Transverse colon (tissue), 4 donors: ENCODE measurements around the gene NDUFV2. TPM values are rescaled to one million over a fixed set of nuclear protein-coding genes. Genes with fewer than 3 reads are reported as not detected.

Source experiments
- DNase-seq: peaks from one replicate; pipeline ENCODE4 v3.0.0-alpha.2; 2019
- H3K27ac ChIP-seq, 4 donors: fragments of 200-600 bp; sonication (generic); 2 replicates each; pipeline ENCODE4 v1.5.1; 2016 to 2018; ENCODE audit warnings: inconsistent platforms in 4 of 4
- H3K27me3 ChIP-seq: fragments of 200-600 bp; sonication (generic); 2 replicates; pipeline ENCODE4 v1.5.1; 2017; ENCODE audit warnings: inconsistent platforms
- H3K36me3 ChIP-seq, 4 donors: fragments of 200-600 bp; sonication (generic); 2 replicates each; pipeline ENCODE4 v1.5.1; 2017 to 2019; ENCODE audit warnings: inconsistent platforms in 4 of 4
- H3K4me1 ChIP-seq, 4 donors: fragments of 200-600 bp; sonication (generic); 2 replicates each; pipeline ENCODE4 v1.5.1; 2017 to 2020; ENCODE audit warnings: inconsistent platforms in 4 of 4
- H3K4me3 ChIP-seq, 4 donors: fragments of 200-600 bp; sonication (generic); 1 replicate in 1 of 4; 2 replicates in 3 of 4; pipeline versions ENCODE4 v1.5.1 to v1.6.1; 2017 to 2019; ENCODE audit warnings: inconsistent platforms in 4 of 4
- H3K9me3 ChIP-seq, 2 donors: fragments of 200-600 bp; sonication (generic); 2 replicates each; pipeline ENCODE4 v1.5.1; 2017 to 2019; ENCODE audit warnings: inconsistent platforms in 2 of 2
- EP300 ChIP-seq: sonication (generic); formaldehyde crosslinking; IDR thresholded peaks from one replicate; pipeline ENCODE4 v1.6.1; 2017; ENCODE audit warnings: antibody characterized with exemption, low read depth
- POLR2A ChIP-seq: fragments of 450-650 bp; IDR thresholded peaks from one replicate; pipeline ENCODE4 v1.6.1; 2016; ENCODE audit warnings: antibody characterized with exemption, mild to moderate bottlenecking, moderate library complexity
- POLR2AphosphoS5 ChIP-seq, 3 donors: sonication (generic); formaldehyde crosslinking; IDR thresholded peaks; one replicate each; pipeline ENCODE4 v1.6.1; 2016; ENCODE audit warnings: antibody characterized with exemption in 3 of 3
- WGBS, 2 donors: methylation state at CpG; one replicate each; pipeline ENCODE4 v1.1.5; 2018; ENCODE audit warnings: low coverage in 1 of 2; 5-methylcytosine and 5-hydroxymethylcytosine counted together
- in situ Hi-C, 4 donors: fragments of 200-750 bp; cut with MboI; loops; one replicate each; pipeline versions ENCODE4 v1.15.0 to v1.15.1; 2017; ENCODE audit warnings: low sequenced_read_pairs in 3 of 4, low pct_ligation_motif_present in 1 of 4, low pct_unique_long_range_greater_than_20kb in 1 of 4
- intact Hi-C: fragments of 100-400 bp; cut with DNase I; formaldehyde crosslinking; loops from one replicate; pipeline ENCODE4 v1.15.1; 2023; ENCODE audit warnings: low total_unique reads
- total RNA-seq, 4 donors: library from RNA; depleted of rRNA; stranded (reverse); fragments of >200 nt; gene quantifications; one replicate each; pipeline ENCODE4 v1.1.0, GENCODE V29; 2016
- TF ChIP-seq, protein P1 (sequence below), 5 experiments: fragments of 200-600 bp in 3 of 5; fragments of 450-650 bp in 2 of 5; sonication (generic) in 3 of 5; IDR thresholded peaks; 1 replicate in 2 of 5; 2 replicates in 3 of 5; pipeline ENCODE4 v1.5.1; 2016 to 2017; ENCODE audit warnings: antibody characterized with exemption in 5 of 5, inconsistent platforms in 3 of 5, mild to moderate bottlenecking in 2 of 5, moderate library complexity in 1 of 5

NDUFV2 gene
- total RNA-seq, 4 donors from 2014 or later = 24.7 to 140 (median 113) TPM

DNA sequence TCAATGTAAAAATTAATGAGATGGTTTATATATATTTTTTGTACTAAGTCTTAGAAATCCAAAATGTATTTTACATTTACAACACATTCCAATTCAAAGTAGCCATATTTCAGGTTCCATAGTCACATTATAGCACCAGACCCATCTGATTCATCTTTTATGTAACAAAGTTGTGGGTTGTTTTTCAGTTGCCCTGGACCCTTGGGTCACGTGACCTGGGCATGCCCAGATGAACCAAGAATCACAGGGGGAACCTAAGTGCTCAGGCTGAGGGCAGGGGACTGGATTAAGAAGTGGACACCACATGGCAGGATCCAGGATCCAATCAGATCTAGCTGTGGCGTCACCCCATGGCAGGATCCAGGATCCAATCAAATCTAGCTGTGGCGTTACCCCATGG is 44.9 kb upstream of the NDUFV2 start:
- no peak overlapping the region for H3K27ac ChIP-seq

GRCh38 chr18:9058406-9058805 is 44.1 kb upstream of the NDUFV2 start:
- intact Hi-C loops (no loop called here), in situ Hi-C loops (loop anchor here in 2 of 4 donors (25.0 kb wide), 2 partner anchors 279 to 454 kb away; partner anchors contain the start of gene TWSG1 (in 1 of the 2))
- peaks cover 0 to under 1% of the 10 kb centered on the region in 2 donors for H3K9me3 ChIP-seq
- WGBS, 2 donors = 64 to 74% methylated on average over 4 of the region's 4 CpGs
- H3K4me3 ChIP-seq = no peak overlapping the region
- DNase-seq = no peak
- H3K27me3 ChIP-seq = no peaks in the 10 kb centered on the region
- no peak overlapping the region for H3K27ac ChIP-seq
- peaks cover 0 to 7% (median 0%) of the 10 kb centered on the region in 4 donors for H3K4me1 ChIP-seq
- TF ChIP-seq POLR2AphosphoS5 (IDR thresholded peaks at IDR 0.05) (no peak), EP300 (no peak), POLR2A (no peak)
- TF ChIP-seq, protein P1, sequence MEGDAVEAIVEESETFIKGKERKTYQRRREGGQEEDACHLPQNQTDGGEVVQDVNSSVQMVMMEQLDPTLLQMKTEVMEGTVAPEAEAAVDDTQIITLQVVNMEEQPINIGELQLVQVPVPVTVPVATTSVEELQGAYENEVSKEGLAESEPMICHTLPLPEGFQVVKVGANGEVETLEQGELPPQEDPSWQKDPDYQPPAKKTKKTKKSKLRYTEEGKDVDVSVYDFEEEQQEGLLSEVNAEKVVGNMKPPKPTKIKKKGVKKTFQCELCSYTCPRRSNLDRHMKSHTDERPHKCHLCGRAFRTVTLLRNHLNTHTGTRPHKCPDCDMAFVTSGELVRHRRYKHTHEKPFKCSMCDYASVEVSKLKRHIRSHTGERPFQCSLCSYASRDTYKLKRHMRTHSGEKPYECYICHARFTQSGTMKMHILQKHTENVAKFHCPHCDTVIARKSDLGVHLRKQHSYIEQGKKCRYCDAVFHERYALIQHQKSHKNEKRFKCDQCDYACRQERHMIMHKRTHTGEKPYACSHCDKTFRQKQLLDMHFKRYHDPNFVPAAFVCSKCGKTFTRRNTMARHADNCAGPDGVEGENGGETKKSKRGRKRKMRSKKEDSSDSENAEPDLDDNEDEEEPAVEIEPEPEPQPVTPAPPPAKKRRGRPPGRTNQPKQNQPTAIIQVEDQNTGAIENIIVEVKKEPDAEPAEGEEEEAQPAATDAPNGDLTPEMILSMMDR (IDR thresholded peaks at IDR 0.05) = no peak
- H3K36me3 ChIP-seq = no peaks in the 10 kb centered on the region

More for the DNA sequence above, 44.9 kb upstream of the NDUFV2 start:
- H3K4me3 ChIP-seq = no peak overlapping the region
- DNase-seq = no peak
- peaks cover 0 to 7% (median 0%) of the 10 kb centered on the region in 4 donors for H3K4me1 ChIP-seq
- WGBS, 2 donors = 93% methylated on average over 3 of the region's 3 CpGs; no CpG with 5 or more reads in 1 of the 2 donors
- no peaks in the 10 kb centered on the region for H3K27me3 ChIP-seq
- in situ Hi-C loops = loop anchor here in 2 of 4 donors (25.0 kb wide), 2 partner anchors 280 to 455 kb away; partner anchors contain the start of gene TWSG1 (in 1 of the 2)
- TF ChIP-seq POLR2AphosphoS5 (IDR thresholded peaks at IDR 0.05) = no peak
- TF ChIP-seq POLR2A = no peak
- TF ChIP-seq EP300 = no peak
- TF ChIP-seq, protein P1 (IDR thresholded peaks at IDR 0.05) = no peak
- peaks cover 0 to 8% of the 10 kb centered on the region in 2 donors for H3K9me3 ChIP-seq
- intact Hi-C loops = no loop called here
- no peaks in the 10 kb centered on the region for H3K36me3 ChIP-seq

DNA sequence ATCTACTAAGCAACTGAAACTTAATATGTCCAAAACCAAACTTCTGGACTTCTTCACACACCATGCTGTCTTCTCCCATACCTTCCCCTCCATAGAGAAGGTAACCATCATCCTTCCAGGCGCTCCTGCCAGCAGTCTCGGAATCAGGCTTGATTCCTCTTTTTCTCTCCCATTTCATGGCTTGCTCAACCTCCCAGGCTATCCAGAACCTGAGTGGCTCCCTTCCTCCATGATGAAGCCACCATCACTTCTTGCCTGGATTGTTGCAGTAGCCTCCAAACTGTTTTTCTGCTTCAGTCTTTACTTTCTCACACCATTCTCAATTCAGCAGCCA is 40.1 kb upstream of the NDUFV2 start:
- TF ChIP-seq POLR2AphosphoS5 (IDR thresholded peaks at IDR 0.05) = no peak
- TF ChIP-seq, protein P1 (IDR thresholded peaks at IDR 0.05) = no peak
- TF ChIP-seq POLR2A = no peak
- no peak for TF ChIP-seq EP300
- Histone ChIP-seq H3K4me3 (no peak overlapping the region), H3K4me1 (no peaks in the 10 kb centered on the region), H3K9me3 (no peaks in the 10 kb centered on the region), H3K27me3 (no peaks in the 10 kb centered on the region), H3K36me3 (no peaks in the 10 kb centered on the region), H3K27ac (no peak overlapping the region)
- no peak for DNase-seq
- intact Hi-C loops = loop anchor here (10.0 kb wide), 1 partner anchor 272 kb away; the partner anchor contains the start of gene TWSG1
- WGBS, 2 donors = 54 to 100% methylated on average over 2 of the region's 2 CpGs
- in situ Hi-C loops = loop anchor here in 2 of 4 donors (25.0 kb wide), 2 partner anchors 275 to 450 kb away; partner anchors contain the start of gene TWSG1 (in 1 of the 2)

GRCh38 chr18:9065864-9066263 is 36.6 kb upstream of the NDUFV2 start:
- in situ Hi-C loops (loop anchor here in 2 of 4 donors (25.0 kb wide), 2 partner anchors 271 to 446 kb away; partner anchors contain the start of gene TWSG1 (in 1 of the 2)), intact Hi-C loops (loop anchor here (10.0 kb wide), 1 partner anchor 269 kb away; the partner anchor contains the start of gene TWSG1)

More at GRCh38 chr18:9065864-9066263, 36.6 kb upstream of the NDUFV2 start:
- Histone ChIP-seq H3K4me1 (peaks cover 0 to 10% (median 0%) of the 10 kb centered on the region in 4 donors), H3K27ac (no peak overlapping the region), H3K4me3 (no peak overlapping the region), H3K9me3 (no peaks in the 10 kb centered on the region), H3K27me3 (no peaks in the 10 kb centered on the region), H3K36me3 (no peaks in the 10 kb centered on the region)
- 61 to 72% methylated on average over 2 to 5 of the region's 5 CpGs for WGBS, 2 donors
- TF ChIP-seq EP300 (no peak), POLR2AphosphoS5 (IDR thresholded peaks at IDR 0.05) (no peak), POLR2A (no peak)
- TF ChIP-seq, protein P1 (IDR thresholded peaks at IDR 0.05) = no peak
- DNase-seq = no peak
